MM.1S (cell line): ENCODE measurements around the gene GJB4.

Experiments used
- DNase-seq: peaks from one replicate; pipeline ENCODE4 v3.0.0-alpha.2; 2015
- H2AFZ ChIP-seq: fragments of 300-600 bp; sonication (generic); 2 replicates; pipeline ENCODE4 v1.6.0; 2016; ENCODE audit warnings: antibody characterized with exemption, low read length
- H3F3A ChIP-seq: fragments of 300-600 bp; sonication (generic); 2 replicates; pipeline ENCODE4 v1.6.1; 2016; ENCODE audit warnings: mild to moderate bottlenecking, antibody characterized with exemption, low read length, moderate library complexity, mixed read lengths; ENCODE audit not compliant: insufficient read depth
- H3K27ac ChIP-seq: fragments of 300-600 bp; sonication (generic); 2 replicates; pipeline ENCODE4 v1.5.1; 2016; ENCODE audit warnings: mild to moderate bottlenecking, low read length
- H3K27me3 ChIP-seq: fragments of 300-600 bp; sonication (generic); replicated peaks from 2 replicates; pipeline ENCODE4 v1.6.0; 2016; ENCODE audit warnings: low read length; ENCODE audit not compliant: insufficient read depth
- H3K36me3 ChIP-seq: fragments of 300-600 bp; sonication (generic); replicated peaks from 2 replicates; pipeline ENCODE4 v1.6.1; 2016; ENCODE audit warnings: mild to moderate bottlenecking, low read length, mixed read lengths; ENCODE audit not compliant: insufficient read depth
- H3K4me1 ChIP-seq: fragments of 300-600 bp; sonication (generic); 2 replicates; pipeline ENCODE4 v1.6.1; 2016; ENCODE audit warnings: low read length, mixed read lengths
- H3K4me2 ChIP-seq: fragments of 300-600 bp; sonication (generic); 2 replicates; pipeline ENCODE4 v1.6.0; 2016; ENCODE audit warnings: low read depth, low read length
- H3K4me3 ChIP-seq: fragments of 300-600 bp; sonication (generic); 2 replicates; pipeline ENCODE4 v1.5.1; 2016; ENCODE audit warnings: low read length, mixed read lengths
- H3K79me2 ChIP-seq: fragments of 300-600 bp; sonication (generic); 2 replicates; pipeline ENCODE4 v1.6.1; 2016; ENCODE audit warnings: mixed run types, low read length, mixed read lengths
- H3K9ac ChIP-seq: fragments of 300-600 bp; sonication (generic); 2 replicates; pipeline ENCODE4 v1.6.1; 2016; ENCODE audit warnings: low read length, mixed read lengths
- H3K9me2 ChIP-seq: fragments of 300-600 bp; sonication (generic); replicated peaks from 2 replicates; pipeline ENCODE4 v1.6.1; 2016; ENCODE audit warnings: mild to moderate bottlenecking, low read length, mixed read lengths; ENCODE audit not compliant: insufficient read depth
- H3K9me3 ChIP-seq: fragments of 300-600 bp; sonication (generic); replicated peaks from 2 replicates; pipeline ENCODE4 v1.6.1; 2016; ENCODE audit warnings: mild to moderate bottlenecking, low read length, mixed read lengths; ENCODE audit not compliant: insufficient read depth
- H4K20me1 ChIP-seq: fragments of 300-600 bp; sonication (generic); 2 replicates; pipeline ENCODE4 v1.6.1; 2016; ENCODE audit warnings: mild to moderate bottlenecking, low read length, moderate library complexity, mixed read lengths; ENCODE audit not compliant: insufficient read depth
- EZH2 ChIP-seq: fragments of 300-600 bp; sonication (generic); optimal IDR thresholded peaks from 2 replicates; pipeline ENCODE3; 2017; ENCODE audit warnings: low read depth, mild to moderate bottlenecking, antibody characterized with exemption, low read length, mixed read lengths
- EZH2phosphoT487 ChIP-seq: fragments of 300-600 bp; sonication (generic); IDR thresholded peaks from 2 replicates; pipeline ENCODE4 v1.6.1; 2018; ENCODE audit warnings: antibody characterized with exemption, low read length
- TF ChIP-seq, protein P1 (sequence below): fragments of 300-600 bp; sonication (generic); IDR thresholded peaks from 2 replicates; pipeline ENCODE4 v1.5.1; 2016; ENCODE audit warnings: antibody characterized with exemption, low read length, mixed read lengths

GJB4 gene

DNA sequence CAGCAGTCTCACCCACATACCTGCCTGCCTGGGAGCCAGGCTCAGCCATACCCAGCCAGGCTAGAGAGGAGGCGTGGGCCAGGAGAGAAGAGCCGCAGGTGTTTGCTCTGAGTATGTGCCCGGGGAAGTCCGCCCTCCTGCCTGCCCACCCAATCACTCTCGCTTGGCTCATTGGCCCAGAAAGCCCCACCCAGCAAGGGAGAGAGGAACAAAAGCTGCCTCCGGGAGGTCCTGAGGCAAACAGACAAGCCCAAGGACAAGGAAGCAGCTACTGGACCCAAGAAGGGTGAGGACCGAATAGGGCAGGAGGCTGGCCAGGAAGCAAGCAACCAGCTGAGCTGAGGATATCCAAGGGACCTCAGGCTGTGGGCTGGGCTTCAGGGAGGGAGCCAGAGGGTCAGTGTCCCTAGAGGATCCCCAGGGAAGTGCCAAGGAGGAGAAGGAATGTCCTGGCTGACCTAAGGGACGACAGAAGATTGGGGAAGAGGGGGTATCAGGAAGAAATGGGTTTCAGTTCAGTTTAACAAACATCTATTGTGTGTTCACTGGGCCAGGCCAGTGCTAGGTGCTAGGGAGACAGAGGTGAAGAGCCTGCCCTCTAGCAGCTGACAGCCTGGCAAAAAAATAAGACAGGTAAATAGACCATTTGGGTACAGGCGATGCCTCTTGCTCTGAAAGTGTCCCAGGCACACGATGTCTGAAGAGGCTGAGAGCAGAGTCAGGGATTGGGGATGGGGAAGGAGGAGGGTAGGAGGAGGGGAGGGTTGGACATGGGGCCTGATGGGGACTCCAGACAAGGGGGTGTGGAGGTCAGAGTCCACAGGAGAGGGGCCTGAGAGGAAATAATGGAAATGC, at the start of gene GJB4:
Gene GJB4, plus strand, starts transcription at position 238 of the 855 bp plus-strand sequence. CDS start 1,515 bp downstream, outside the sequence.
- H3K9ac ChIP-seq, result no peak within 1 kb of the TSS
- no peaks in the 10 kb centered on the region for H3F3A ChIP-seq
- no peak within 1 kb of the TSS for H3K27ac ChIP-seq
- no peaks in the 10 kb centered on the region for H3K9me2 ChIP-seq
- no peaks in the 10 kb centered on the region for H3K9me3 ChIP-seq
- no peak within 1 kb of the TSS for H2AFZ ChIP-seq
- no peaks in the 10 kb centered on the region for H3K4me1 ChIP-seq
- H3K79me2 ChIP-seq, result no peaks in the 10 kb centered on the region
- no peaks in the 10 kb centered on the region for H3K36me3 ChIP-seq
- H3K27me3 ChIP-seq, result peaks cover 61% of the 10 kb centered on the region
- no peak within 1 kb of the TSS for H3K4me3 ChIP-seq
- H4K20me1 ChIP-seq, result no peaks in the 10 kb centered on the region
- DNase-seq, result no peak
- TF ChIP-seq EZH2, result no peak
- TF ChIP-seq, protein P1, sequence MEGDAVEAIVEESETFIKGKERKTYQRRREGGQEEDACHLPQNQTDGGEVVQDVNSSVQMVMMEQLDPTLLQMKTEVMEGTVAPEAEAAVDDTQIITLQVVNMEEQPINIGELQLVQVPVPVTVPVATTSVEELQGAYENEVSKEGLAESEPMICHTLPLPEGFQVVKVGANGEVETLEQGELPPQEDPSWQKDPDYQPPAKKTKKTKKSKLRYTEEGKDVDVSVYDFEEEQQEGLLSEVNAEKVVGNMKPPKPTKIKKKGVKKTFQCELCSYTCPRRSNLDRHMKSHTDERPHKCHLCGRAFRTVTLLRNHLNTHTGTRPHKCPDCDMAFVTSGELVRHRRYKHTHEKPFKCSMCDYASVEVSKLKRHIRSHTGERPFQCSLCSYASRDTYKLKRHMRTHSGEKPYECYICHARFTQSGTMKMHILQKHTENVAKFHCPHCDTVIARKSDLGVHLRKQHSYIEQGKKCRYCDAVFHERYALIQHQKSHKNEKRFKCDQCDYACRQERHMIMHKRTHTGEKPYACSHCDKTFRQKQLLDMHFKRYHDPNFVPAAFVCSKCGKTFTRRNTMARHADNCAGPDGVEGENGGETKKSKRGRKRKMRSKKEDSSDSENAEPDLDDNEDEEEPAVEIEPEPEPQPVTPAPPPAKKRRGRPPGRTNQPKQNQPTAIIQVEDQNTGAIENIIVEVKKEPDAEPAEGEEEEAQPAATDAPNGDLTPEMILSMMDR, result no peak
- TF ChIP-seq EZH2phosphoT487, result no peak
- H3K4me2 ChIP-seq, result no peak within 1 kb of the TSS

DNA sequence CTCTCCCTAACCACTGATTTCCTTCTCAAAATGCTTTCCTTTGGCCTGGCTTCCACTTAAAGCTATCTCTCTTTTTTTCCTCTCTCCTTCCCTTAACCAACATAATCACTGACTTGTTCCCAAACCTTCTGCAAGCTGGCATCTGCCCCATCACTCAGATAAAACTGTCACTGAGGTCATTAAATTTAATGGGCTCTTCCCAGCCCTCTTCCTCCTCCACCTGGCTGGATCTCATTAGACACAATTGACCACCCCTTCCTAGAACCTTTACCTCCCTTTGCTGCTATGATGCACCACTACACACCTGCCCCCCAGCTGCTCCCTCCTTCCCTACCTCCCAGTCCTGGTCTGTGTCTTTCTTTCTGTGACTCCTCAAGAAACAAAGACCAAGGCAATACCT, 48.7 kb upstream of the GJB4 start:
- Histone ChIP-seq H3K4me2 (no peak overlapping the region), H3K79me2 (no peaks in the 10 kb centered on the region), H3K9me3 (no peaks in the 10 kb centered on the region), H2AFZ (no peak overlapping the region), H3K4me1 (no peaks in the 10 kb centered on the region), H3K9me2 (no peaks in the 10 kb centered on the region), H3K27me3 (peaks cover 40% of the 10 kb centered on the region), H3K36me3 (no peaks in the 10 kb centered on the region), H3F3A (no peaks in the 10 kb centered on the region), H3K4me3 (no peak overlapping the region), H4K20me1 (no peaks in the 10 kb centered on the region), H3K27ac (no peak overlapping the region), H3K9ac (no peak overlapping the region)
- TF ChIP-seq EZH2, result no peak
- TF ChIP-seq, protein P1, result no peak
- TF ChIP-seq EZH2phosphoT487, result no peak
- DNase-seq, result no peak

DNA sequence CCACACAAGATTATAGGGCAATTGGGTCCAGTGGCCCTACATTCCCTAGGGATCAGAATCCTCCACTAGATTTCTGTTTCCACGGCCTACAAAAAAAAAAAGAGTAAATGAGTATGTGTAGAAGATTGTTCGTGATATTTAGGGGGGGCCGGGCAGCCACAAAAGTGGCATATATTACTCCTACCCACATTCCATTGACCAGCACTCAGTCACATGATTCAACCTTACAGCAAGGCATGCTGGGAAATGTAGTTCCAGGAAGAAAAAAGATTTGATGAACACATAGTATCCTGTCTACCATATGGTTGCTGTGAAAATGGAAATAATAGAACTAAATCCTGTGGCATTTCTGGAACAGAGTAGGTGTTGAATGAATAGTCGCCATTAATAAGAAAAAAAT, 48.1 kb upstream of the GJB4 start:
- no peaks in the 10 kb centered on the region for H4K20me1 ChIP-seq
- TF ChIP-seq EZH2phosphoT487, result no peak
- TF ChIP-seq, protein P1, result no peak
- TF ChIP-seq EZH2, result no peak
- no peaks in the 10 kb centered on the region for H3K79me2 ChIP-seq
- no peak overlapping the region for H3K27ac ChIP-seq
- no peaks in the 10 kb centered on the region for H3K36me3 ChIP-seq
- no peaks in the 10 kb centered on the region for H3K4me1 ChIP-seq
- H3K27me3 ChIP-seq, result peaks cover 35% of the 10 kb centered on the region
- no peak for DNase-seq
- H3K9me3 ChIP-seq, result no peaks in the 10 kb centered on the region
- H3K4me3 ChIP-seq, result no peak overlapping the region
- H3K9ac ChIP-seq, result no peak overlapping the region
- no peak overlapping the region for H2AFZ ChIP-seq
- no peaks in the 10 kb centered on the region for H3F3A ChIP-seq
- no peak overlapping the region for H3K4me2 ChIP-seq
- H3K9me2 ChIP-seq, result no peaks in the 10 kb centered on the region
